LoVo (cell line): ENCODE data around the gene LGI1.
A peak's percentile ranks its signal among the peaks of the same experiment; 100 is the strongest.

ENCODE experiments used
- DNase-seq: peaks from one replicate; pipeline ENCODE4 v3.0.0-alpha.2; 2016; ENCODE audit warnings: low spot score

LGI1 gene

GRCh38 chr10:93757801-93758507 lies at the start of gene LGI1:
Gene LGI1, plus strand, starts transcription at chr10:93757936. Its CDS starts 209 bp downstream, at chr10:93758145.
- no peak for DNase-seq

- no peak for DNase-seq
Measured at GRCh38 chr10:93710333-93710909, 47.3 kb upstream of the LGI1 start.

GRCh38 chr10:93711891-93712290 lies 45.8 kb upstream of the LGI1 start:
- no peak for DNase-seq

GRCh38 chr10:93712593-93712992 lies 45.1 kb upstream of the LGI1 start:
- DNase-seq: no peak

GRCh38 chr10:93715345-93715744 lies 42.4 kb upstream of the LGI1 start:
- DNase-seq: no peak

GRCh38 chr10:93716766-93717165 lies 41.0 kb upstream of the LGI1 start:
- DNase-seq: no peak

GRCh38 chr10:93718937-93719725 lies 38.6 kb upstream of the LGI1 start:
- DNase-seq: no peak

GRCh38 chr10:93719901-93720300 lies 37.8 kb upstream of the LGI1 start:
- no peak for DNase-seq

- no peak for DNase-seq
Measured at GRCh38 chr10:93722550-93722949, 35.2 kb upstream of the LGI1 start.

- no peak for DNase-seq
Measured at GRCh38 chr10:93723153-93723552, 34.6 kb upstream of the LGI1 start.

- no peak for DNase-seq
Measured at GRCh38 chr10:93726024-93726423, 31.7 kb upstream of the LGI1 start.

- no peak for DNase-seq
Measured at GRCh38 chr10:93741367-93741766, 16.4 kb upstream of the LGI1 start.

- no peak for DNase-seq
Measured at GRCh38 chr10:93742633-93743349, 14.9 kb upstream of the LGI1 start.

- DNase-seq: no peak
Measured at GRCh38 chr10:93745408-93746065, 12.2 kb upstream of the LGI1 start.

- peak; percentile 72 for DNase-seq
Measured at GRCh38 chr10:93746844-93747284, 10.9 kb upstream of the LGI1 start.

GRCh38 chr10:93749218-93749799 lies 8.4 kb upstream of the LGI1 start:
- no peak for DNase-seq

GRCh38 chr10:93751124-93751523 lies 6.6 kb upstream of the LGI1 start:
- DNase-seq: no peak

GRCh38 chr10:93751832-93752231 lies 5.9 kb upstream of the LGI1 start:
- peak; percentile 9 for DNase-seq

GRCh38 chr10:93752761-93753160 lies 5.0 kb upstream of the LGI1 start:
- peak; percentile 50 for DNase-seq

GRCh38 chr10:93753621-93754250 lies 4.0 kb upstream of the LGI1 start:
- no peak for DNase-seq

- DNase-seq: no peak
Measured at GRCh38 chr10:93754761-93755160, 3.0 kb upstream of the LGI1 start.
